K562 treated with DMSO at 1 percent for 48 hours (cell line): ENCODE measurements around the gene KIAA0930. TPM values are rescaled to one million over a fixed set of nuclear protein-coding genes. Genes with fewer than 3 reads are reported as not detected.

Experiments
- total RNA-seq: library from RNA; unstranded; fragments of 300-600 nt; gene quantifications from 2 replicates; pipeline ENCODE4 v1.2.3, GENCODE V29; 2022; ENCODE audit warnings: low replicate concordance; ENCODE audit errors: extremely low read depth

KIAA0930 gene
- not detected in 2 replicates for total RNA-seq

GRCh38 chr22:45240810-45241631, at the start of gene KIAA0930:
TSS of gene KIAA0930 (minus strand) at chr22:45240894. CDS start at chr22:45240703, 191 bp downstream.

GRCh38 chr22:45284705-45285262, 44.1 kb upstream of the KIAA0930 start, which contains the start of gene UPK3A:
TSS of gene UPK3A (plus strand) at chr22:45284949. CDS start at chr22:45285014, 65 bp downstream.

GRCh38 chr22:45163451-45164269, 77.0 kb downstream of the KIAA0930 start, which contains the start of gene NUP50:
TSS of gene NUP50 (plus strand) at chr22:45163925. CDS start at chr22:45168178, 4,253 bp downstream.

Other genes starting within 250 kb of the KIAA0930 start
- gene PHF21B, start 230.9 kb downstream of the KIAA0930 start, total RNA-seq: not detected in 2 replicates
- not detected in 2 replicates for gene NUP50, start 77.0 kb downstream of the KIAA0930 start, total RNA-seq
- gene UPK3A, start 44.1 kb upstream of the KIAA0930 start, total RNA-seq: not detected in 2 replicates
- not detected in 2 replicates for gene FAM118A, start 69.0 kb upstream of the KIAA0930 start, total RNA-seq
- gene SMC1B, start 172.7 kb upstream of the KIAA0930 start, total RNA-seq: not detected in 2 replicates
- not detected in 2 replicates for gene RIBC2, start 172.8 kb upstream of the KIAA0930 start, total RNA-seq